Ovary (tissue), 9 donors: ENCODE data around the gene PDE5A. TPM values are rescaled to one million over a fixed set of nuclear protein-coding genes. Genes with fewer than 3 reads are reported as not detected.

ENCODE experiments used
- DNase-seq, 5 donors: peaks; one replicate each; pipeline ENCODE4 v3.0.0-alpha.2; 2019 to 2020
- H3K27ac ChIP-seq, 2 donors: fragments of 200-600 bp; one replicate each; pipeline versions ENCODE4 v1.5.1 to v1.8.0; 2019 to 2022
- H3K27me3 ChIP-seq: fragments of 200-600 bp; one replicate; pipeline ENCODE4 v1.8.0; 2022
- H3K36me3 ChIP-seq: fragments of 200-600 bp; sonication (generic); one replicate; pipeline ENCODE4 v1.5.1; 2019
- H3K4me1 ChIP-seq: one replicate; pipeline ENCODE4 v1.8.1; 2013; ENCODE audit warnings: mild to moderate bottlenecking, moderate library complexity; ENCODE audit not compliant: insufficient read depth
- H3K4me3 ChIP-seq: fragments of 200-600 bp; sonication (generic); one replicate; pipeline ENCODE4 v1.5.1; 2017
- H3K9me3 ChIP-seq, 2 donors: fragments of 200-600 bp in 1 of 2; sonication (generic) in 1 of 2; one replicate each; pipeline versions ENCODE4 v1.5.1 to v1.8.1; 2013 to 2019; ENCODE audit warnings: mild to moderate bottlenecking in 1 of 2, moderate library complexity in 1 of 2
- EP300 ChIP-seq: sonication (generic); formaldehyde crosslinking; IDR thresholded peaks from one replicate; pipeline ENCODE4 v1.6.1; 2017; ENCODE audit warnings: antibody characterized with exemption
- POLR2A ChIP-seq: fragments of 450-650 bp; IDR thresholded peaks from one replicate; pipeline ENCODE4 v1.6.1; 2017; ENCODE audit warnings: antibody characterized with exemption, mild to moderate bottlenecking, moderate library complexity
- WGBS, 3 donors: extraction: QIAGEN DNeasy Blood & Tissue Kit in 1 of 3; methylation state at CpG; one replicate each; pipeline versions ENCODE4 v1.1.5 to v1.1.7; 2013 to 2017; 5-methylcytosine and 5-hydroxymethylcytosine counted together
- intact Hi-C, 4 donors: fragments of 100-400 bp; cut with DNase I; formaldehyde crosslinking; loops; one replicate each; pipeline versions ENCODE4 v1.11.0 to v1.15.1; 2022 to 2023
- polyA plus RNA-seq, 2 donors: library from polyadenylated mRNA; stranded (reverse); fragments of 200-250 nt in 1 of 2; fragments of 350-450 nt in 1 of 2; fragmentation: Illumina TruSeq in 1 of 2; extraction: RNeasy Lipid Tissue Mini Kit (QIAGEN cat#74804) in 1 of 2; gene quantifications; one replicate each; pipeline ENCODE4 v1.2.3, GENCODE V29; 2013 to 2014
- total RNA-seq, 7 donors: library from RNA; depleted of rRNA in 2 of 7; stranded (reverse); fragments of >200 nt in 2 of 7; fragmentation: NEBNext Ultra II Directional in 3 of 7; extraction: Animal tissue kit (Norgen Biotek cat#: 25700) in 3 of 7; gene quantifications; one replicate each; pipeline versions ENCODE4 v1.1.0 to v1.2.4, GENCODE V29; 2016 to 2023
- TF ChIP-seq, protein P1 (sequence below), 3 donors: fragments of 450-650 bp in 2 of 3; fragments of 200-600 bp in 1 of 3; IDR thresholded peaks; one replicate each; pipeline versions ENCODE4 v1.5.1 to v1.8.0; 2016 to 2022; ENCODE audit warnings: antibody characterized with exemption in 3 of 3, mild to moderate bottlenecking in 1 of 3
- donor health status: DM: no; HTN: no; CAD: no; lungs with moderate emphysema.
- donor health status: DM: no; HTN: no; CAD: no.
- donor health status: Bipolar disorder and iron deficiency.
- donor health status: DM: yes; HTN: yes; CAD: no.
- donor health status: DM: no; HTN: no; CAD: no.
- donor health status: DM: yes; HTN: yes; CAD: no.

The PDE5A gene
- total and polyA plus RNA-seq, 9 donors, result 4.6 to 25.3 (median 9.7) TPM

DNA sequence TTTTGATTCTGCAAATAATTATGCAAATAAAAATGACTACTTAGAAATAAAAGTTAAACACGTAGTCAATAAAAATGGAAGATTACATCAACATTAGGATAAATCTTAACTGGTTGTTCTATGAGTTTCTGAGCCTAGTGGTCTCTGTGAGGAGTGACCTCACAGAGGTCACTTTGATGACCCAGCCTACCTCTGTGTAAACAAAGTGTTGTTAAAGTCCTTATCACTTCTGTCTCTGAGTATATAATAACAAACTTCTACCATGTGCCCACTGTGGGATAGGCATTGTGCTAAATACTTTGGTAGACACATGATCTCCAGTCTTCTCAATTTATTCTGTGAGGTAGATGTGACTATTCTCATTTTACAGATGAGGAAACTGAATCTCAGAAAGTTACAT is 85.4 kb downstream of the PDE5A start:
- intact Hi-C loops, result no loop called here

DNA sequence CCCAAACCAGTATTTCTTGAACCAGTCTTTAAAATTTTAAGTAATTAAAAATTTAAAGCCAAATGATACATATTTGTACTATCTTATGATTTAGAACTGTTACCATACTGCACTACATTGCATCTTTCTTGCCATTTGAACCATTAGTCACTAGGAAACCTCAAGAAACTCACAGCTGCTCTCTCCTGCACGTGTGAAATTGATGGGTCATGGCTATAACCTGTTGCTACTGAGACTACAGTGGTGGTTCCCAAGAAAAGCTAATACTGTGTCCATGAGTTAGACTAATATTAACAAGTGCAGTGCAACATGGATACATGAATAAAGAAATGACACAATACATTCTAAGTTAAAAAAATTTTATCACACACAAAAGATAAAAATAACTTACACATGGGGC is 88.4 kb downstream of the PDE5A start:
- Histone ChIP-seq H3K9me3 (no peaks in the 10 kb centered on the region), H3K4me3 (no peak overlapping the region), H3K27me3 (no peaks in the 10 kb centered on the region), H3K27ac (no peak overlapping the region), H3K36me3 (no peaks in the 10 kb centered on the region), H3K4me1 (peaks cover 7% of the 10 kb centered on the region)
- intact Hi-C loops, result no loop called here
- 36 to 51% (median 46%) methylated on average over 1 of the region's 1 CpG for WGBS, 3 donors
- no peak for DNase-seq
- TF ChIP-seq, protein P1, sequence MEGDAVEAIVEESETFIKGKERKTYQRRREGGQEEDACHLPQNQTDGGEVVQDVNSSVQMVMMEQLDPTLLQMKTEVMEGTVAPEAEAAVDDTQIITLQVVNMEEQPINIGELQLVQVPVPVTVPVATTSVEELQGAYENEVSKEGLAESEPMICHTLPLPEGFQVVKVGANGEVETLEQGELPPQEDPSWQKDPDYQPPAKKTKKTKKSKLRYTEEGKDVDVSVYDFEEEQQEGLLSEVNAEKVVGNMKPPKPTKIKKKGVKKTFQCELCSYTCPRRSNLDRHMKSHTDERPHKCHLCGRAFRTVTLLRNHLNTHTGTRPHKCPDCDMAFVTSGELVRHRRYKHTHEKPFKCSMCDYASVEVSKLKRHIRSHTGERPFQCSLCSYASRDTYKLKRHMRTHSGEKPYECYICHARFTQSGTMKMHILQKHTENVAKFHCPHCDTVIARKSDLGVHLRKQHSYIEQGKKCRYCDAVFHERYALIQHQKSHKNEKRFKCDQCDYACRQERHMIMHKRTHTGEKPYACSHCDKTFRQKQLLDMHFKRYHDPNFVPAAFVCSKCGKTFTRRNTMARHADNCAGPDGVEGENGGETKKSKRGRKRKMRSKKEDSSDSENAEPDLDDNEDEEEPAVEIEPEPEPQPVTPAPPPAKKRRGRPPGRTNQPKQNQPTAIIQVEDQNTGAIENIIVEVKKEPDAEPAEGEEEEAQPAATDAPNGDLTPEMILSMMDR (IDR thresholded peaks at IDR 0.05), result no peak
- TF ChIP-seq EP300, result no peak
- no peak for TF ChIP-seq POLR2A

More for the DNA sequence above, 85.4 kb downstream of the PDE5A start:
- Histone ChIP-seq H3K4me1 (no peaks in the 10 kb centered on the region), H3K4me3 (no peak overlapping the region), H3K9me3 (no peaks in the 10 kb centered on the region), H3K27ac (no peak overlapping the region), H3K36me3 (no peaks in the 10 kb centered on the region), H3K27me3 (no peaks in the 10 kb centered on the region)
- TF ChIP-seq, protein P1 (IDR thresholded peaks at IDR 0.05), result no peak
- TF ChIP-seq POLR2A (no peak), EP300 (no peak)
- DNase-seq, result no peak
- 89 to 95% (median 93%) methylated on average over 1 of the region's 1 CpG for WGBS, 3 donors

DNA sequence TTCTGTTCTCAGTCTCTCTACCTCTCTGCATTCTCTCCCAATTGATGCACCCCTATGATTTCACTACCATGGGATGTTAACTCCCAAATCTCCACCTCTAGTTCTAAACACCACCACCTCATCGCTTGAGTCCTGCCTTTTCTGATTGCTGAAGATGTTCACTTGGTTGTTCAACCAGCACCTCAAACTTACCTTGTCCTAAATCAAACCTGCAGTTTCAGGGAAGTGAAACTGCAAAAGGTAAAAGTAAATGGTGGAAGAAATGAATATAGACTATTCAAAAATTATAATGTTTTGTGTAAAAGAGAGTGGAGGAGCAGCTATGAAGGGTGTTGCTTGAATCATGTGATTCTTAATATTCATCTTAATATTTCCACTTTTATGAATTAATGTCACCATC is 91.0 kb downstream of the PDE5A start:
- H3K27ac ChIP-seq, result no peak overlapping the region
- peaks cover 7% of the 10 kb centered on the region for H3K4me1 ChIP-seq
- H3K9me3 ChIP-seq, result no peaks in the 10 kb centered on the region
- no peaks in the 10 kb centered on the region for H3K27me3 ChIP-seq
- TF ChIP-seq, protein P1 (IDR thresholded peaks at IDR 0.05), result no peak
- TF ChIP-seq POLR2A (no peak), EP300 (no peak)
- WGBS, 3 donors, result 93 to 100% (median 95%) methylated on average over 1 of the region's 1 CpG
- H3K36me3 ChIP-seq, result no peaks in the 10 kb centered on the region
- intact Hi-C loops, result no loop called here
- DNase-seq, result no peak
- H3K4me3 ChIP-seq, result no peak overlapping the region

DNA sequence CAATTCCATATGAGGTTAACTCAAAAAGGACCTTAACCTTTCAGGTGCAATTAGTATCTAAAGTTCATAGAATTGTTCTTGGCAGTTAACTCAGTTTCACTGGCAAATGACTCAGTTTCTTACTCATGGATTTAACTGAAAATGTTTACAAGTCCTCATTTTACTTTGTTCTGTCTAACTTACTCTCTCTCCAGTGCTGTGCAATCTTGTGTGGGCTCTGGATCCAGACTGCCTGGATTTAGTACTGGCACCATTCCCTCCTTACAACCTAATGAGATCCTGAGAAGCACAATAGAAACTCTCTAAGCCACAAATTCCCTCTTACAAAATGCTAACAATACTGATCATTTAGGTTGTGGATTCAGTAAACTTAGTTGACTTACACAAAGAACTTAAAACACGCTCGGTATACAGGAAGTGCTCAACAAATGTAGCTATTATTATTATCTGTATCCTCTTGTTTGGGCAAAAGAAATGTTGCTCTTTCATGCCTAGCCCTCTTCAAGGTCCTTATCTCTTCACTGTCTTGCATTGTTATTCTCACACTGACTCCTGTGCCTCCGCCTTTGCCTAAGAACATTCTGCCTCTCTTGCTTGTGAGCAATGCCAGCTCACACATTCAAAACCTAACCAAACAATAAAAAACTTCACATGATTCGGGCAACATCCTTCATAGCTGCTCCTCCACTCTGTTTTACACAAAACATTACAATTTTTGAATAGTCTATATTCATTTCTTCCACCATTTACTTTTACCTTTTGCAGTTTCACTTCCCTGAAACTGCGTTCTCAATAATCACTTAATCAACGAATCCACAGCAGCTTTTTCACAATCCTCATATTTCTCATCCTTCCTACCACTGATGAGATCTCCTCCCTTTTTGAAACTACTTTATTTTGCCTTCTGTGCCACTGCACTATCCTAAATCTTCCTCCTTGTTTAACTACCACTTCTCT is 91.8 kb downstream of the PDE5A start:
- H3K27ac ChIP-seq, result no peak overlapping the region
- 38 to 48% (median 41%) methylated on average over 6 of the region's 6 CpGs for WGBS, 3 donors

More for the DNA sequence above, 91.8 kb downstream of the PDE5A start:
- H3K36me3 ChIP-seq, result no peaks in the 10 kb centered on the region
- H3K4me3 ChIP-seq, result no peak overlapping the region
- intact Hi-C loops, result no loop called here
- TF ChIP-seq EP300, result no peak
- no peak for TF ChIP-seq POLR2A
- TF ChIP-seq, protein P1 (IDR thresholded peaks at IDR 0.05), result no peak
- DNase-seq, result no peak
- no peaks in the 10 kb centered on the region for H3K9me3 ChIP-seq
- H3K27me3 ChIP-seq, result no peaks in the 10 kb centered on the region
- H3K4me1 ChIP-seq, result peaks cover 7% of the 10 kb centered on the region
